K562 (cell line): ENCODE measurements around the gene FBXL12. TPM values are rescaled to one million over a fixed set of nuclear protein-coding genes. Genes with fewer than 3 reads are reported as not detected.

Experiments used
- ARID4B ChIP-seq: sonication (generic); formaldehyde crosslinking; IDR thresholded peaks from 2 replicates; pipeline ENCODE4 v1.8.0; 2022; ENCODE audit warnings: mild to moderate bottlenecking, missing genetic modification reagents
- FOXA1 ChIP-seq: fragments of 450-650 bp; IDR thresholded peaks from 2 replicates; pipeline ENCODE4 v1.6.1; 2016; ENCODE audit warnings: mild to moderate bottlenecking, borderline replicate concordance
- FOXJ2 ChIP-seq: fragments of 200-800 bp; sonication (Bioruptor generic); IDR thresholded peaks from 2 replicates; pipeline ENCODE4 v1.6.1; 2016; ENCODE audit warnings: missing genetic modification characterization, missing compliant biosample characterization
- FOXO4 ChIP-seq: fragments of 450-650 bp; formaldehyde crosslinking; IDR thresholded peaks from 2 replicates; pipeline ENCODE4 v1.4.0; 2020; ENCODE audit warnings: mild to moderate bottlenecking, moderate library complexity
- GTF3C2 ChIP-seq: IDR thresholded peaks from 3 replicates; pipeline ENCODE4 v1.6.1; 2011; ENCODE audit warnings: borderline replicate concordance, mild to moderate bottlenecking, moderate library complexity; ENCODE audit not compliant: insufficient read length; ENCODE audit errors: extremely low read depth
- HMG20A ChIP-seq: fragments of 450-650 bp; formaldehyde crosslinking; conservative IDR thresholded peaks from 2 replicates; pipeline ENCODE4 v1.4.0; 2020; ENCODE audit warnings: mild to moderate bottlenecking, mixed read lengths
- HOXB6 ChIP-seq: fragments of 250-450 bp; sonication (Bioruptor Pico); IDR thresholded peaks from 2 replicates; pipeline ENCODE4 v1.5.1; 2022; ENCODE audit warnings: mild to moderate bottlenecking, borderline replicate concordance
- KLF10 ChIP-seq: fragments of 250-450 bp; sonication (Bioruptor Pico); IDR thresholded peaks from 2 replicates; pipeline ENCODE4 v1.6.1; 2021; ENCODE audit warnings: matching md5 sums
- ZNF140 ChIP-seq: fragments of 250-450 bp; sonication (Bioruptor Pico); IDR thresholded peaks from 2 replicates; pipeline ENCODE4 v1.8.0; 2021; ENCODE audit warnings: moderate library complexity, mild to moderate bottlenecking, inconsistent platforms
- ZNF165 ChIP-seq: fragments of 250-450 bp; sonication (Bioruptor Pico); IDR thresholded peaks from 2 replicates; pipeline ENCODE4 v1.4.0; 2020; ENCODE audit warnings: borderline replicate concordance
- ZNF277 ChIP-seq: fragments of 250-450 bp; sonication (Bioruptor Pico); IDR thresholded peaks from 2 replicates; pipeline ENCODE4 v1.8.0; 2022; ENCODE audit warnings: inconsistent platforms, mild to moderate bottlenecking, moderate library complexity, borderline replicate concordance
- ZNF518B ChIP-seq: fragments of 250-450 bp; sonication (Bioruptor Pico); IDR thresholded peaks from 2 replicates; pipeline ENCODE4 v1.5.0; 2021; ENCODE audit warnings: mild to moderate bottlenecking, moderate library complexity
- polyA plus RNA-seq, 8 experiments: library from polyadenylated mRNA; depleted of rRNA in 4 of 8; stranded (reverse) in 5 of 8; unstranded in 3 of 8; fragments of >200 nt; fragmentation: Nextera tagmentation in 2 of 8; fragmentation: Illumina TruSeq in 1 of 8; extraction: Ambion mirVana in 2 of 8; extraction: Trizol in 1 of 8; gene quantifications; 2 replicates each; pipeline versions ENCODE4 v1.2.1 to v1.2.3, GENCODE V29; 2011 to 2014; ENCODE audit warnings: inconsistent platforms in 1 of 8, missing spikeins in 1 of 8
- total RNA-seq, 7 experiments: library from RNA; depleted of rRNA in 6 of 7; stranded (reverse); fragments of >200 nt in 6 of 7; fragmentation: Illumina TruSeq in 2 of 7; extraction: Trizol in 2 of 7; gene quantifications; 2 replicates each; pipeline versions ENCODE4 v1.2.1 to v1.2.3, GENCODE V29; 2011 to 2021; ENCODE audit warnings: low replicate concordance in 1 of 7

Gene FBXL12
- total and polyA plus RNA-seq, 9 of the 15 experiments (the other 6 are each of a cell fraction or from before 2014, with no cell fraction given): 2.7 to 40.5 (median 26.5) TPM

GRCh38 chr19:9818734-9819595 lies at the start of gene FBXL12 (continued):
- no peak for TF ChIP-seq ZNF518B (CRISPR knock-in tag)
- no peak for TF ChIP-seq HMG20A (CRISPR knock-in tag)
- TF ChIP-seq ARID4B: peak; percentile 94
- TF ChIP-seq GTF3C2: no peak
- no peak for TF ChIP-seq ZNF165 (CRISPR knock-in tag)
- no peak for TF ChIP-seq ZNF140 (CRISPR knock-in tag)
- TF ChIP-seq FOXA1: no peak
- TF ChIP-seq FOXO4 (CRISPR knock-in tag): no peak
- TF ChIP-seq FOXJ2 (tag): no peak
- no peak for TF ChIP-seq ZNF277 (CRISPR knock-in tag)
- TF ChIP-seq KLF10 (CRISPR knock-in tag): no peak
- no peak for TF ChIP-seq HOXB6 (CRISPR knock-in tag)
